ENCODE data around the gene WNT1. TPM values are rescaled to one million over a fixed set of nuclear protein-coding genes. Genes with fewer than 3 reads are reported as not detected.
A peak's percentile ranks its signal among the peaks of the same experiment; 100 is the strongest.

Gene WNT1
- total and polyA plus RNA-seq, 2 donors (not counting 3 experiments of a cell fraction or from before 2014, with no cell fraction given) = not detected

GRCh38 chr12:49019120-49019430, 41.0 kb downstream of the WNT1 start:
- Histone ChIP-seq H4K20me1 (replicated peaks; ENCODE audit: control insufficient read depth, extremely low read depth, insufficient read depth, low read length) (no peaks in the 10 kb centered on the region), H3K79me2 (ENCODE audit: control insufficient read depth, insufficient read depth, low read length) (peaks cover 10% of the 10 kb centered on the region), H3K9me1 (replicated peaks; ENCODE audit: control insufficient read depth, extremely low read depth, insufficient read depth, low read length) (no peaks in the 10 kb centered on the region), H3K27me3 (ENCODE audit: control insufficient read depth in 2 of 2, insufficient read depth in 2 of 2, low read length in 2 of 2) (no peaks in the 10 kb centered on the region), H3K4me1 (ENCODE audit: control insufficient read depth, extremely low read depth, insufficient read depth, low read length) (peaks cover 16% of the 10 kb centered on the region), H3K27ac (ENCODE audit: insufficient read depth, low read depth, low read length) (peak overlapping the region; percentile 98), H3K4me2 (ENCODE audit: insufficient read depth, low read length) (peak overlapping the region; percentile 85), H3K36me3 (ENCODE audit: control insufficient read depth in 2 of 2, extremely low read depth in 1 of 2, insufficient read depth in 2 of 2, low read length in 2 of 2) (peaks cover 5 to 22% of the 10 kb centered on the region in 2 experiments), H3K9ac (replicated peaks; ENCODE audit: extremely low read depth, insufficient read depth, low read length) (peak overlapping the region; percentile 95), H3K9me3 (replicated peaks; ENCODE audit: control insufficient read depth, insufficient read depth, low read length) (no peaks in the 10 kb centered on the region), H2AFZ (ENCODE audit: low read depth, low read length) (no peak overlapping the region), H3K4me3 (replicated peaks in 1 of 3; ENCODE audit: insufficient read depth in 1 of 3, low read depth in 1 of 3, low read length in 3 of 3) (peak overlapping the region; percentile 46 to 77 (median 61))
- intact Hi-C loops (cut with micrococcal nuclease) (loop anchor here (2.0 kb wide), 2 partner anchors 42 to 62 kb away; partner anchors contain the start of genes ARF3 and KMT2D), dilution Hi-C loops (cut with MboI; ENCODE audit: extremely low pct_ligation_motif_present, low sequenced_read_pairs) (no loop called here)
- ChIA-PET CTCF (interaction anchor here (0.9 to 3.3 kb wide), 13 partner anchors 9 to 115 kb away, joined by 3 to 43 read pairs (median 5); partner anchors contain the start of genes DDN and RHEBL1), POLR2A (interaction anchor here (1.5 kb wide), 1 partner anchor 15 kb away, joined by 5 read pairs; no protein-coding TSS in a partner anchor)
- no peak for FAIRE-seq
- BruUV-seq (replicated peaks) = no TSS peak
- DNase-seq (ENCODE audit: low read depth, low spot score) = no peak
- TF ChIP-seq CTCF (IDR thresholded peaks at IDR 0.05; ENCODE audit: extremely low read depth in 1 of 2, insufficient read depth in 1 of 2, low read depth in 1 of 2, low read length in 2 of 2) (no peak), FOS (IDR thresholded peaks at IDR 0.05; ENCODE audit: borderline replicate concordance, insufficient read depth, low read length) (no peak), POLR2A (IDR thresholded peaks at IDR 0.05; ENCODE audit: low read depth, low read length) (no peak), EZH2 (IDR thresholded peaks at IDR 0.05; ENCODE audit: borderline replicate concordance, low read depth, low read length, severe bottlenecking) (no peak), MYC (IDR thresholded peaks at IDR 0.05; ENCODE audit: low read depth, low read length) (no peak), POLR2AphosphoS5 (IDR thresholded peaks at IDR 0.05; ENCODE audit: insufficient read depth, low read depth, low read length) (no peak), MAX (IDR thresholded peaks at IDR 0.05; ENCODE audit: insufficient read depth, insufficient read length) (no peak), GATA2 (IDR thresholded peaks at IDR 0.05; ENCODE audit: insufficient read depth, insufficient read length, low read depth, low read length) (no peak), JUN (IDR thresholded peaks at IDR 0.05; ENCODE audit: borderline replicate concordance, insufficient read depth, insufficient read length, low read depth) (no peak)

Measured in endothelial cell of umbilical vein (primary cell).